OCI-LY7 (cell line): Measurements from ENCODE around the gene CCDC146. TPM values are rescaled to one million over a fixed set of nuclear protein-coding genes. Genes with fewer than 3 reads are reported as not detected.

Source experiments
- BruUV-seq: library from RNA; stranded (reverse); fragments of 400-500 nt; replicated peaks from 2 replicates; lab custom pipeline; 2021; lab: Mats Ljungman, UMichigan
- CTCF ChIA-PET: fragments of 300-600 bp; sonication (Branson Sonifier 250); formaldehyde crosslinking; loops from one replicate; lab custom pipeline; 2022; ENCODE audit warnings: antibody characterized with exemption; ENCODE audit not compliant: unreplicated experiment; lab: Charles Lee
- POLR2A ChIA-PET: fragments of 300-600 bp; sonication (Branson Sonifier 250); formaldehyde crosslinking; loops from one replicate; lab custom pipeline; 2022; ENCODE audit warnings: antibody characterized with exemption; lab: Charles Lee
- DNase-seq: peaks from one replicate; pipeline ENCODE4 v3.0.0-alpha.2; 2015; ENCODE audit warnings: low spot score
- H2AFZ ChIP-seq: fragments of 200-600 bp; sonication (generic), shearing (Covaris generic); 2 replicates; pipeline ENCODE4 v1.6.1; 2014; ENCODE audit warnings: mild to moderate bottlenecking, antibody characterized with exemption, low read length, moderate library complexity
- H3K27ac ChIP-seq: fragments of 200-600 bp; sonication (generic); 2 replicates; pipeline ENCODE4 v1.5.1; 2014; ENCODE audit warnings: mixed run types, low read depth, mild to moderate bottlenecking, moderate library complexity, low read length, inconsistent platforms; ENCODE audit not compliant: poor library complexity, severe bottlenecking
- H3K36me3 ChIP-seq: fragments of 200-600 bp; sonication (generic); 2 replicates; pipeline ENCODE4 v1.6.1; 2014; ENCODE audit warnings: mild to moderate bottlenecking, antibody characterized with exemption, low read length, moderate library complexity, mixed read lengths; ENCODE audit not compliant: insufficient read depth
- H3K4me1 ChIP-seq: fragments of 200-600 bp; sonication (generic); 2 replicates; pipeline ENCODE4 v1.5.1; 2014; ENCODE audit warnings: mild to moderate bottlenecking, low read length; ENCODE audit not compliant: insufficient read depth, poor library complexity, severe bottlenecking
- H3K4me2 ChIP-seq: fragments of 200-600 bp; sonication (generic); 2 replicates; pipeline ENCODE4 v1.6.1; 2014; ENCODE audit warnings: mild to moderate bottlenecking, low read length
- H3K4me3 ChIP-seq: fragments of 200-600 bp; sonication (generic); 2 replicates; pipeline ENCODE4 v1.5.1; 2014; ENCODE audit warnings: mild to moderate bottlenecking, low read depth, low read length; ENCODE audit not compliant: poor library complexity, severe bottlenecking
- H3K79me2 ChIP-seq: fragments of 200-600 bp; sonication (generic); 2 replicates; pipeline ENCODE4 v1.6.1; 2016; ENCODE audit warnings: low read depth, mild to moderate bottlenecking, low read length, moderate library complexity, mixed read lengths; ENCODE audit not compliant: insufficient read depth
- H3K9me2 ChIP-seq: fragments of 200-600 bp; sonication (generic); 2 replicates; pipeline ENCODE4 v1.6.1; 2016; ENCODE audit warnings: mild to moderate bottlenecking, low read length, mixed read lengths; ENCODE audit not compliant: insufficient read depth
- H3K9me3 ChIP-seq: fragments of 200-600 bp; sonication (generic); 2 replicates; pipeline ENCODE4 v1.6.1; 2014; ENCODE audit warnings: mild to moderate bottlenecking, mixed run types, low read length, mixed read lengths
- H4K20me1 ChIP-seq: fragments of 200-600 bp; sonication (generic); 2 replicates; pipeline ENCODE4 v1.6.1; 2014; ENCODE audit warnings: mild to moderate bottlenecking, antibody characterized with exemption, low read length, moderate library complexity, mixed read lengths; ENCODE audit not compliant: insufficient read depth
- CTCF ChIP-seq: fragments of 200-600 bp; sonication (generic); conservative IDR thresholded peaks from 2 replicates; pipeline ENCODE4 v1.5.1; 2014; ENCODE audit warnings: mild to moderate bottlenecking, antibody characterized with exemption, low read length, moderate library complexity, mixed read lengths
- EZH2phosphoT487 ChIP-seq: fragments of 200-600 bp; sonication (generic); IDR thresholded peaks from 2 replicates; pipeline ENCODE4 v1.6.1; 2018; ENCODE audit warnings: low read depth, borderline replicate concordance, mild to moderate bottlenecking, mixed run types, antibody characterized with exemption, low read length, moderate library complexity, mixed read lengths
- intact Hi-C: fragments of 100-400 bp; cut with micrococcal nuclease; formaldehyde crosslinking; loops from one replicate; pipeline ENCODE4 v1.10.0; 2022; ENCODE audit not compliant: unreplicated experiment
- total RNA-seq, 2 experiments: library from RNA; depleted of rRNA in 1 of 2; stranded (reverse); fragments of >200 nt in 1 of 2; shearing (Covaris generic) in 1 of 2; gene quantifications; 2 replicates each; pipeline ENCODE4 v1.2.3, GENCODE V29; 2014 to 2022

Gene CCDC146
- total RNA-seq, 2 experiments from 2014 or later, result 3.0 to 3.2 TPM

DNA sequence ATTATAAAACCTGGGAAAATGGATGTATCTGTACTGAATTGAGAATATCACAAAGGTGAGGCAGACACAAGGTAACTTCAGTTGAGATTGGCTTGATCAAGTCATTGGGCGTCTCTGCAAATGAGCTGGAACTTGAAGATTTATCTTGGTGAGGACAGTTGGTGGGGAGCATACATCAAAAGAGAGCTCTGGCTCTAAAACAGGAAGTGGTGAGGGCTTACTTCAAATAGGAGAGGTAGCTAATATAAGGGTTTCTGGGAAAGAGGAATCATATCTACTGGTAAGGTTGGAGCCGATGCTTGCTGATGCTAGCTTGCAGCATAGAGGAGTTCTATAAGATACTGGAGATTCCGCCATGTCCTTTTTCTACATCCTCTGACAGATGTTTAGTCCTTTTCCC lies 117.1 kb downstream of the CCDC146 start:
- Histone ChIP-seq H3K79me2 (no peaks in the 10 kb centered on the region), H3K4me3 (no peak overlapping the region), H3K9me2 (no peaks in the 10 kb centered on the region), H3K4me2 (no peak overlapping the region), H3K4me1 (no peaks in the 10 kb centered on the region), H2AFZ (no peak overlapping the region), H3K9me3 (no peaks in the 10 kb centered on the region), H3K36me3 (no peaks in the 10 kb centered on the region), H3K27ac (no peak overlapping the region), H4K20me1 (no peaks in the 10 kb centered on the region)
- ChIA-PET CTCF (no interaction called here), POLR2A (interaction anchor here (0.9 kb wide), 1 partner anchor 10 kb away, joined by 3 read pairs; no protein-coding TSS in a partner anchor)
- TF ChIP-seq CTCF (no peak), EZH2phosphoT487 (no peak)
- BruUV-seq, result no TSS peak
- intact Hi-C loops, result no loop called here
- DNase-seq, result no peak

DNA sequence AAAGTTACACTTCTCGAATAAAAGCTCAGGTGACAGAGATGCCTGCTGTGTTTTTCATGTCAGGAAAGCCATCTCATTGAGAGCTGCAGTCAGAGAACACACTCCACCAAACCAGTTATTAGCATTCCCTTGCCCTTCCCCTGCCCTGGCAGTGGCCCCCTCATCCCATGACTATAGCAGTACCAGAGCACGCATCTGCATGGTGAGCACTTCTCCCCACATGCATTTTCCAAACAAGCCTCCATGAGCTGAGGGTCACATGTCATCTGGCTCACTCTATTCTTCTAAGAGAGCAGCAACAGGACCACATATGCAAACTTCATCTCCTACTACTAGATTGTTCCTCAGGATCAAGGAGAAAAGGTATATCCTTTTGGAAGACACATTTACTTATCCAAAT lies 119.7 kb downstream of the CCDC146 start:
- TF ChIP-seq EZH2phosphoT487 (no peak), CTCF (no peak)
- Histone ChIP-seq H3K79me2 (no peaks in the 10 kb centered on the region), H3K4me3 (no peak overlapping the region), H3K9me2 (no peaks in the 10 kb centered on the region), H3K4me2 (no peak overlapping the region), H3K36me3 (no peaks in the 10 kb centered on the region), H4K20me1 (no peaks in the 10 kb centered on the region), H3K27ac (no peak overlapping the region), H2AFZ (no peak overlapping the region), H3K4me1 (no peaks in the 10 kb centered on the region), H3K9me3 (no peaks in the 10 kb centered on the region)
- DNase-seq, result no peak
- ChIA-PET POLR2A (no interaction called here), CTCF (no interaction called here)
- intact Hi-C loops, result no loop called here
- no TSS peak for BruUV-seq

GRCh38 chr7:77242554-77242953 lies 120.1 kb downstream of the CCDC146 start:
- no peaks in the 10 kb centered on the region for H3K79me2 ChIP-seq
- H3K4me3 ChIP-seq, result no peak overlapping the region
- ChIA-PET CTCF (no interaction called here), POLR2A (interaction anchor here (1.0 kb wide), 1 partner anchor 12 kb away, joined by 3 read pairs; no protein-coding TSS in a partner anchor)
- no peak for DNase-seq
- intact Hi-C loops, result no loop called here
- H3K9me3 ChIP-seq, result no peaks in the 10 kb centered on the region
- TF ChIP-seq EZH2phosphoT487, result no peak
- H3K4me1 ChIP-seq, result no peaks in the 10 kb centered on the region
- no peak overlapping the region for H3K27ac ChIP-seq
- H3K36me3 ChIP-seq, result no peaks in the 10 kb centered on the region
- H3K4me2 ChIP-seq, result no peak overlapping the region
- no peak overlapping the region for H2AFZ ChIP-seq
- H4K20me1 ChIP-seq, result no peaks in the 10 kb centered on the region
- BruUV-seq, result no TSS peak
- no peaks in the 10 kb centered on the region for H3K9me2 ChIP-seq
